Activated T-helper 2 cell treated with anti-CD3 and anti-CD28 coated beads, Interferon-gamma antibody, Interleukin-2, Interleukin-4, amounts not matched to agents 10 μg/mL and 5 μg/mL and 100 μg/mL, durations not matched to agents 14 hours and 24 hours and 36 hours (primary cell): ENCODE data around the gene TP63. TPM values are rescaled to one million over a fixed set of nuclear protein-coding genes. Genes with fewer than 3 reads are reported as not detected.

Experiments
- DNase-seq: peaks from one replicate; pipeline ENCODE4 v3.0.0; 2021; ENCODE audit warnings: low spot score
- H3K27ac Mint-ChIP-seq: one replicate; pipeline ENCODE4 v1.8.0; 2021; ENCODE audit warnings: mixed read lengths
- H3K27me3 Mint-ChIP-seq: one replicate; pipeline ENCODE4 v1.8.0; 2021; ENCODE audit warnings: low read depth, mixed read lengths
- H3K36me3 Mint-ChIP-seq: one replicate; pipeline ENCODE4 v1.8.0; 2021; ENCODE audit warnings: low read depth, mixed read lengths
- H3K4me1 Mint-ChIP-seq: one replicate; pipeline ENCODE4 v1.8.0; 2021; ENCODE audit warnings: low read depth, mixed read lengths
- H3K4me3 Mint-ChIP-seq: one replicate; pipeline ENCODE4 v1.8.0; 2021; ENCODE audit warnings: low read depth, mild to moderate bottlenecking, moderate library complexity, mixed read lengths
- H3K9me3 Mint-ChIP-seq: one replicate; pipeline ENCODE4 v1.8.0; 2021; ENCODE audit warnings: mixed read lengths
- intact Hi-C: fragments of 100-400 bp; cut with micrococcal nuclease; formaldehyde crosslinking; loops from one replicate; pipeline ENCODE4 v1.15.1; 2023
- total RNA-seq: library from RNA; stranded (reverse); gene quantifications from 2 replicates; pipeline ENCODE4 v1.2.3, GENCODE V29; 2022

TP63 gene
- total RNA-seq, 1 donor from 2014 or later = 5.6 TPM

GRCh38 chr3:189897406-189897805 is 266.2 kb downstream of the TP63 start:
- H3K4me3 Mint-ChIP-seq = no peak overlapping the region
- no peak overlapping the region for H3K27ac Mint-ChIP-seq
- no peak for DNase-seq
- no peaks in the 10 kb centered on the region for H3K4me1 Mint-ChIP-seq
- H3K36me3 Mint-ChIP-seq = no peaks in the 10 kb centered on the region
- H3K27me3 Mint-ChIP-seq = no peaks in the 10 kb centered on the region
- intact Hi-C loops = no loop called here
- no peaks in the 10 kb centered on the region for H3K9me3 Mint-ChIP-seq

GRCh38 chr3:189898559-189899153 is 267.5 kb downstream of the TP63 start:
- no peaks in the 10 kb centered on the region for H3K4me1 Mint-ChIP-seq
- H3K27me3 Mint-ChIP-seq = no peaks in the 10 kb centered on the region
- no peaks in the 10 kb centered on the region for H3K36me3 Mint-ChIP-seq
- no peaks in the 10 kb centered on the region for H3K9me3 Mint-ChIP-seq
- intact Hi-C loops = no loop called here
- no peak for DNase-seq
- H3K4me3 Mint-ChIP-seq = no peak overlapping the region
- no peak overlapping the region for H3K27ac Mint-ChIP-seq

GRCh38 chr3:189899186-189899585 is 268.0 kb downstream of the TP63 start:
- H3K4me3 Mint-ChIP-seq = no peak overlapping the region
- intact Hi-C loops = no loop called here

GRCh38 chr3:189900578-189900977 is 269.4 kb downstream of the TP63 start:
- no peak overlapping the region for H3K4me3 Mint-ChIP-seq
- H3K27ac Mint-ChIP-seq = no peak overlapping the region
- no peaks in the 10 kb centered on the region for H3K36me3 Mint-ChIP-seq
- no peaks in the 10 kb centered on the region for H3K27me3 Mint-ChIP-seq
- no peaks in the 10 kb centered on the region for H3K4me1 Mint-ChIP-seq
- intact Hi-C loops = no loop called here
- H3K9me3 Mint-ChIP-seq = no peaks in the 10 kb centered on the region
- DNase-seq = no peak

More at GRCh38 chr3:189899186-189899585, 268.0 kb downstream of the TP63 start:
- no peaks in the 10 kb centered on the region for H3K36me3 Mint-ChIP-seq
- DNase-seq = no peak
- no peaks in the 10 kb centered on the region for H3K4me1 Mint-ChIP-seq
- H3K27ac Mint-ChIP-seq = no peak overlapping the region
- no peaks in the 10 kb centered on the region for H3K27me3 Mint-ChIP-seq
- no peaks in the 10 kb centered on the region for H3K9me3 Mint-ChIP-seq

- intact Hi-C loops = no loop called here
- Mint-ChIP-seq H3K4me1 (no peaks in the 10 kb centered on the region), H3K4me3 (no peak overlapping the region), H3K27me3 (no peaks in the 10 kb centered on the region), H3K36me3 (no peaks in the 10 kb centered on the region), H3K27ac (no peak overlapping the region), H3K9me3 (no peaks in the 10 kb centered on the region)
- DNase-seq = no peak
Measured at GRCh38 chr3:189901481-189901880, 270.3 kb downstream of the TP63 start.

GRCh38 chr3:189902230-189903186 is 271.3 kb downstream of the TP63 start:
- intact Hi-C loops = no loop called here
- H3K4me3 Mint-ChIP-seq = no peak overlapping the region
- no peaks in the 10 kb centered on the region for H3K9me3 Mint-ChIP-seq
- no peaks in the 10 kb centered on the region for H3K36me3 Mint-ChIP-seq
- H3K27me3 Mint-ChIP-seq = no peaks in the 10 kb centered on the region
- DNase-seq = no peak
- H3K27ac Mint-ChIP-seq = no peak overlapping the region
- no peaks in the 10 kb centered on the region for H3K4me1 Mint-ChIP-seq

GRCh38 chr3:189903562-189904250 is 272.5 kb downstream of the TP63 start:
- Mint-ChIP-seq H3K4me3 (no peak overlapping the region), H3K27ac (no peak overlapping the region), H3K36me3 (no peaks in the 10 kb centered on the region), H3K27me3 (no peaks in the 10 kb centered on the region), H3K9me3 (no peaks in the 10 kb centered on the region), H3K4me1 (no peaks in the 10 kb centered on the region)
- DNase-seq = no peak
- intact Hi-C loops = no loop called here

- intact Hi-C loops = no loop called here
- Mint-ChIP-seq H3K9me3 (no peaks in the 10 kb centered on the region), H3K27ac (no peak overlapping the region), H3K4me3 (no peak overlapping the region), H3K4me1 (no peaks in the 10 kb centered on the region), H3K36me3 (no peaks in the 10 kb centered on the region), H3K27me3 (no peaks in the 10 kb centered on the region)
- no peak for DNase-seq
Measured at GRCh38 chr3:189907803-189908202, 276.6 kb downstream of the TP63 start.

- no peaks in the 10 kb centered on the region for H3K27me3 Mint-ChIP-seq
- H3K36me3 Mint-ChIP-seq = no peaks in the 10 kb centered on the region
- no peak overlapping the region for H3K4me3 Mint-ChIP-seq
- H3K4me1 Mint-ChIP-seq = no peaks in the 10 kb centered on the region
- H3K27ac Mint-ChIP-seq = no peak overlapping the region
- no peak for DNase-seq
- intact Hi-C loops = no loop called here
- H3K9me3 Mint-ChIP-seq = no peaks in the 10 kb centered on the region
Measured at GRCh38 chr3:189908646-189909045, 277.5 kb downstream of the TP63 start.

GRCh38 chr3:189909139-189909538 is 277.9 kb downstream of the TP63 start:
- intact Hi-C loops = no loop called here
- Mint-ChIP-seq H3K4me3 (no peak overlapping the region), H3K4me1 (no peaks in the 10 kb centered on the region), H3K9me3 (no peaks in the 10 kb centered on the region), H3K27ac (no peak overlapping the region), H3K27me3 (no peaks in the 10 kb centered on the region), H3K36me3 (no peaks in the 10 kb centered on the region)
- no peak for DNase-seq

- Mint-ChIP-seq H3K4me3 (no peak overlapping the region), H3K27ac (no peak overlapping the region), H3K27me3 (no peaks in the 10 kb centered on the region), H3K4me1 (peaks cover under 1% of the 10 kb centered on the region), H3K36me3 (no peaks in the 10 kb centered on the region), H3K9me3 (no peaks in the 10 kb centered on the region)
- intact Hi-C loops = no loop called here
- DNase-seq = no peak
Measured at GRCh38 chr3:189909573-189909972, 278.4 kb downstream of the TP63 start.

GRCh38 chr3:189911001-189911400 is 279.8 kb downstream of the TP63 start:
- no peaks in the 10 kb centered on the region for H3K36me3 Mint-ChIP-seq
- intact Hi-C loops = no loop called here
- no peak overlapping the region for H3K4me3 Mint-ChIP-seq
- H3K27ac Mint-ChIP-seq = no peak overlapping the region
- DNase-seq = no peak
- peaks cover 10% of the 10 kb centered on the region for H3K4me1 Mint-ChIP-seq
- no peaks in the 10 kb centered on the region for H3K9me3 Mint-ChIP-seq
- H3K27me3 Mint-ChIP-seq = no peaks in the 10 kb centered on the region

GRCh38 chr3:189914799-189915198 is 283.6 kb downstream of the TP63 start:
- H3K27me3 Mint-ChIP-seq = no peaks in the 10 kb centered on the region
- intact Hi-C loops = no loop called here
- no peaks in the 10 kb centered on the region for H3K9me3 Mint-ChIP-seq
- peaks cover 10% of the 10 kb centered on the region for H3K4me1 Mint-ChIP-seq
- no peak for DNase-seq
- H3K4me3 Mint-ChIP-seq = no peak overlapping the region
- H3K36me3 Mint-ChIP-seq = no peaks in the 10 kb centered on the region
- no peak overlapping the region for H3K27ac Mint-ChIP-seq
